ENCODE data around the gene C11orf16. TPM values are rescaled to one million over a fixed set of nuclear protein-coding genes. Genes with fewer than 3 reads are reported as not detected.

C11orf16 gene
- total and polyA plus RNA-seq, 4 experiments from 2014 or later: 0.10 TPM; not detected in 3

GRCh38 chr11:8870411-8871170 lies 62.2 kb downstream of the C11orf16 start:
- POLR2A ChIA-PET (ENCODE audit: partially characterized antibody): no interaction called here
- intact Hi-C loops (cut with micrococcal nuclease): no loop called here
- DNase-seq: peak in 1 of 5 donors; percentile 3
- Mint-ChIP-seq H3K27me3 (peaks cover 29 to 44% of the 10 kb centered on the region in 2 donors), H3K36me3 (no peaks in the 10 kb centered on the region), H3K27ac (no peak overlapping the region), H3K9me3 (peaks cover 0 to 2% (median 0%) of the 10 kb centered on the region in 8 donors), H3K4me3 (peak overlapping the region; percentile 44 to 74 (median 58)), H3K4me1 (peaks cover 3 to 13% (median 7%) of the 10 kb centered on the region in 4 donors)
- Histone ChIP-seq H3K27me3 (ENCODE audit: insufficient read depth, low read length) (peaks cover 14% of the 10 kb centered on the region), H3K4me1 (ENCODE audit: insufficient read depth, low read length) (peaks cover 6% of the 10 kb centered on the region), H3K27ac (ENCODE audit: low read depth, low read length) (no peak overlapping the region), H3K9me3 (ENCODE audit: control insufficient read depth in 1 of 2, low read length in 2 of 2) (no peaks in the 10 kb centered on the region), H3K36me3 (ENCODE audit: insufficient read depth, low read length) (no peaks in the 10 kb centered on the region), H3K4me3 (ENCODE audit: low read length in 2 of 2) (no peak overlapping the region)
- CTCF ChIA-PET (ENCODE audit: partially characterized antibody): no interaction called here

Other genes with a start within 250 kb of the C11orf16 start
- 10 to 100 TPM; 13.3 to 14.5 TPM for gene AKIP1, start 21.8 kb downstream of the C11orf16 start, total RNA-seq
- 10 to 100 TPM; 16.5 to 20.2 TPM for gene AKIP1, start 21.8 kb downstream of the C11orf16 start, polyA plus RNA-seq
- not detected for gene ASCL3, start 10.1 kb upstream of the C11orf16 start, total RNA-seq
- gene ASCL3, start 10.1 kb upstream of the C11orf16 start, polyA plus RNA-seq: not detected
- 10 to 100 TPM; 36.8 to 38.9 TPM for gene TMEM9B, start 31.5 kb upstream of the C11orf16 start, total RNA-seq
- gene TMEM9B, start 31.5 kb upstream of the C11orf16 start, polyA plus RNA-seq: 100 to 1,000 TPM in 1 of 2 donors, 10 to 100 TPM in 1; 97.6 to 164 TPM
- 1 to 10 TPM; 1.5 to 1.7 TPM for gene NRIP3, start 71.1 kb upstream of the C11orf16 start, total RNA-seq
- under 1 TPM; 0.63 to 0.99 TPM for gene NRIP3, start 71.1 kb upstream of the C11orf16 start, polyA plus RNA-seq
- under 1 TPM in 1 of 2 experiments, not detected in 1; 0.64 TPM for gene SCUBE2, start 158.7 kb upstream of the C11orf16 start, total RNA-seq
- gene SCUBE2, start 158.7 kb upstream of the C11orf16 start, polyA plus RNA-seq: not detected